ENCODE data around the gene ARHGEF12.

DNA sequence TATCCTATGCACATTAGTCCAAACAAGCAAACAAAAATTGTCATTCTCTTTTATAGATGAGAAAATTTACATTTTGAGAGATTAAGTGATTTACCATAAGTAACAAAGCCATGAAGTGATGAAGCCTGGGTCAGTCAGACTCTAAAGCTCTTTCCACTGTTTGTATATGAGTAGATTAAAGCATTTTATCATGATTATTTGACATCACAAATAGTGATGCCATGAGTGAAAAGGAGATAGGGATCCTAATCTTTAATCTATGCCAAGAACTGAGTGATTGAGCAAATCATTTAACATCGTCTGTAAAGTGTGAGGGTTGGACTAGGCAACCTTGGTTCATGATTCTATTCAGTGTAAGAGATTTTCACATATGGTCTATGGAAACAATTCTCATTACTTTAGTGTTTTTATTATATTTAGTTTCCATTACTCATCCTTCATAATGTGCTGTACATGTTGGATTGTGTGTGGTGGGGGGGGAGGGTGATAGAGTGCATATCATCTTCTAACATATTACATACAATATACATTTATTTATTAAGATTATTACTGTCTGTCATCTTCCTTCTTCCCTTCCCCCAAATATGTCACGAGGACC is 50.7 kb downstream of the ARHGEF12 start:
- TF ChIP-seq EZH2 (IDR thresholded peaks at IDR 0.05): no peak
- no peak for TF ChIP-seq POLR2AphosphoS5 (IDR thresholded peaks at IDR 0.05; ENCODE audit: borderline replicate concordance, low read depth, low read length)

All from SK-N-MC (cell line).